Spinal cord (tissue), 10 donors: ENCODE measurements around the gene CETP. TPM values are rescaled to one million over a fixed set of nuclear protein-coding genes. Genes with fewer than 3 reads are reported as not detected.

Source experiments
- DNase-seq, 6 donors: peaks; one replicate each; pipeline versions ENCODE4 v3.0.0 to v3.0.0-alpha.2; 2013 to 2015; ENCODE audit warnings: low spot score in 6 of 6, low read depth in 4 of 6
- H3K27ac ChIP-seq: one replicate; pipeline ENCODE4 v1.5.1; 2013; ENCODE audit warnings: low read depth, low read length, control low read depth
- H3K27me3 ChIP-seq: one replicate; pipeline ENCODE4 v1.6.1; 2013; ENCODE audit warnings: low read length; ENCODE audit not compliant: control insufficient read depth, insufficient read depth
- H3K36me3 ChIP-seq: one replicate; pipeline ENCODE4 v1.6.1; 2013; ENCODE audit warnings: low read length; ENCODE audit not compliant: control insufficient read depth, insufficient read depth
- H3K4me1 ChIP-seq: one replicate; pipeline ENCODE4 v1.6.1; 2013; ENCODE audit warnings: low read length; ENCODE audit not compliant: control insufficient read depth, insufficient read depth
- H3K4me3 ChIP-seq: one replicate; pipeline ENCODE4 v1.5.1; 2013; ENCODE audit warnings: low read depth, low read length, control low read depth
- H3K9me3 ChIP-seq: one replicate; pipeline ENCODE4 v1.6.1; 2013; ENCODE audit warnings: low read length; ENCODE audit not compliant: control insufficient read depth, insufficient read depth
- WGBS: methylation state at CpG from one replicate; pipeline ENCODE4 v1.1.5; 2013; ENCODE audit warnings: missing lambda C conversion rate; ENCODE audit not compliant: insufficient coverage; 5-methylcytosine and 5-hydroxymethylcytosine counted together
- polyA plus RNA-seq, 2 donors: library from polyadenylated mRNA; unstranded; fragments of 120-200 nt; gene quantifications; one replicate each; pipeline ENCODE4 v1.2.1, GENCODE V29; 2013; ENCODE audit not compliant: insufficient read length in 2 of 2
- total RNA-seq, 2 donors: library from RNA; depleted of rRNA in 1 of 2; stranded (reverse); fragments of 120-200 nt in 1 of 2; fragments of >200 nt in 1 of 2; gene quantifications; one replicate each; pipeline versions ENCODE4 v1.2.3 to v1.2.4, GENCODE V29; 2013 to 2014
- donor health status: healthy.

CETP gene
- total and polyA plus RNA-seq, 4 donors = 2.0 to 13.5 (median 3.6) TPM

DNA sequence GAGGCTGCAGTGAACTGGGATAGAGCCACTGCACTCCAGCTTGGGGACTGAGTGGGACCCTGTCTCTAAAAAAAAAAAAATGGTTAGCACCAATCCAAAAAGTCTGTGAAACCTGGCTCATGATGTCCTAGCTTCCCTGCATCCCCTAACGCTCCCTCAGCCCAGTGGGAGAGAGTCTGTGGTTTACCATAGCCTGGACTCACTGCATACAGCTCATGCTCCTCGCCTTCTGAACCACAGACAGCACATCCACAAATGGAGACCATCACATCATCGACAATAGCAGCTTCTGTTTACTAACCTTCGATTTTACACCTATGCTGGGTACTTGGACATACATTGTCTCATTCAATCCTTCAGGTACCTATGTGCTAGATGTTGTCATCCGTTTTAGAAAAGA lies 71.2 kb downstream of the CETP start:
- Histone ChIP-seq H3K4me1 (no peaks in the 10 kb centered on the region), H3K27me3 (no peaks in the 10 kb centered on the region), H3K27ac (no peak overlapping the region), H3K4me3 (no peak overlapping the region), H3K36me3 (no peaks in the 10 kb centered on the region), H3K9me3 (no peaks in the 10 kb centered on the region)
- 90% methylated on average over 5 of the region's 5 CpGs for WGBS
- no peak for DNase-seq

Other genes starting within 250 kb of the CETP start
- 100 to 1,000 TPM; 103 to 128 TPM for gene NUP93, start 231.8 kb upstream of the CETP start, total RNA-seq
- 100 to 1,000 TPM; 117 to 125 TPM for gene NUP93, start 231.8 kb upstream of the CETP start, polyA plus RNA-seq
- under 1 TPM; 0.11 to 0.20 TPM for gene SLC12A3, start 96.7 kb upstream of the CETP start, total RNA-seq
- under 1 TPM; 0.11 to 0.22 TPM for gene SLC12A3, start 96.7 kb upstream of the CETP start, polyA plus RNA-seq
- 100 to 1,000 TPM; 143 to 245 TPM for gene HERPUD1, start 29.8 kb upstream of the CETP start, total RNA-seq
- gene HERPUD1, start 29.8 kb upstream of the CETP start, polyA plus RNA-seq = 100 to 1,000 TPM in 1 of 2 donors, 10 to 100 TPM in 1; 77.2 to 121 TPM
- 1 to 10 TPM; 4.3 to 5.7 TPM for gene NLRC5, start 27.6 kb downstream of the CETP start, total RNA-seq
- 1 to 10 TPM; 2.5 to 5.3 TPM for gene NLRC5, start 27.6 kb downstream of the CETP start, polyA plus RNA-seq
- gene CPNE2, start 130.6 kb downstream of the CETP start, total RNA-seq = 10 to 100 TPM; 56.4 to 58.5 TPM
- gene CPNE2, start 130.6 kb downstream of the CETP start, polyA plus RNA-seq = 100 to 1,000 TPM; 184 to 197 TPM
- gene PSME3IP1, start 224.1 kb downstream of the CETP start, total RNA-seq = 10 to 100 TPM; 70.7 to 94.3 TPM
- gene PSME3IP1, start 224.1 kb downstream of the CETP start, polyA plus RNA-seq = 100 to 1,000 TPM; 151 to 172 TPM
- 10 to 100 TPM; 53.2 to 67.7 TPM for gene RSPRY1, start 224.4 kb downstream of the CETP start, total RNA-seq
- 10 to 100 TPM; 41.2 to 44.9 TPM for gene RSPRY1, start 224.4 kb downstream of the CETP start, polyA plus RNA-seq